OCI-LY3 (cell line): ENCODE measurements around the gene HDDC2.

Source experiments
- CTCF ChIP-seq: fragments of 200-600, 300-600 bp; sonication (generic); IDR thresholded peaks from 2 replicates; pipeline ENCODE4 v1.5.1; 2014; ENCODE audit warnings: antibody characterized with exemption, low read length, low read depth
- EZH2phosphoT487 ChIP-seq: fragments of 200-600 bp; shearing (Covaris generic); IDR thresholded peaks from 2 replicates; pipeline ENCODE4 v1.6.1; 2018; ENCODE audit warnings: antibody characterized with exemption, mixed run types, low read depth

DNA sequence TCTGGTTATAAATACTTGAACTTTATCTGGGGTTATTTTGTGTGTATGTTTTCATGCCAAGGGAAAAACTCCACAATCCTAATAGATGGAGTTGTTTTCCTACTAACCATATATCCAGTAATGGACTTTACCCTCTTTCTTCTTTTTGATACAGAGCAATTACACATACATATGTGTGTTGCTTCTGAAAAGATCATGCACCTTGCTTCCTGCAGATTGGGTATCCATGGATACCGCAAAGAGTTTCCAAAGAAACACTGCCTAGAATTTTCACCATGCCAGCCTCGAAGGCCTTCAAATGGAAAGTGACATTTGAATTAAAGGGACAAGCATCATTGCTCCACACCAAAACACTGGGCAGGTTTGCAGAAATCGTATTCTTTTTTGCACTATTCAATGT lies 26.8 kb downstream of the HDDC2 start:
- TF ChIP-seq CTCF (no peak), EZH2phosphoT487 (no peak)
